Upper lobe of left lung (tissue), 4 donors: ENCODE results near the gene SLC12A2.

Experiments used
- CTCF ChIP-seq, 6 experiments: fragments of 450-650 bp in 4 of 6; fragments of 200-600 bp in 2 of 6; sonication (generic) in 2 of 6; IDR thresholded peaks; one replicate each; pipeline ENCODE4 v1.5.1; 2016 to 2019; ENCODE audit warnings: antibody characterized with exemption in 6 of 6
- EP300 ChIP-seq, 4 donors: sonication (generic); formaldehyde crosslinking; IDR thresholded peaks; one replicate each; pipeline ENCODE4 v1.5.1; 2017; ENCODE audit warnings: antibody characterized with exemption in 4 of 4, control low read depth in 2 of 4
- POLR2A ChIP-seq, 4 donors: fragments of 450-650 bp; IDR thresholded peaks; one replicate each; pipeline ENCODE4 v1.5.1; 2016 to 2017; ENCODE audit warnings: antibody characterized with exemption in 4 of 4, mild to moderate bottlenecking in 2 of 4
- POLR2AphosphoS5 ChIP-seq, 2 donors: sonication (generic); formaldehyde crosslinking; IDR thresholded peaks; one replicate each; pipeline ENCODE4 v1.5.1; 2017; ENCODE audit warnings: antibody characterized with exemption in 2 of 2

DNA sequence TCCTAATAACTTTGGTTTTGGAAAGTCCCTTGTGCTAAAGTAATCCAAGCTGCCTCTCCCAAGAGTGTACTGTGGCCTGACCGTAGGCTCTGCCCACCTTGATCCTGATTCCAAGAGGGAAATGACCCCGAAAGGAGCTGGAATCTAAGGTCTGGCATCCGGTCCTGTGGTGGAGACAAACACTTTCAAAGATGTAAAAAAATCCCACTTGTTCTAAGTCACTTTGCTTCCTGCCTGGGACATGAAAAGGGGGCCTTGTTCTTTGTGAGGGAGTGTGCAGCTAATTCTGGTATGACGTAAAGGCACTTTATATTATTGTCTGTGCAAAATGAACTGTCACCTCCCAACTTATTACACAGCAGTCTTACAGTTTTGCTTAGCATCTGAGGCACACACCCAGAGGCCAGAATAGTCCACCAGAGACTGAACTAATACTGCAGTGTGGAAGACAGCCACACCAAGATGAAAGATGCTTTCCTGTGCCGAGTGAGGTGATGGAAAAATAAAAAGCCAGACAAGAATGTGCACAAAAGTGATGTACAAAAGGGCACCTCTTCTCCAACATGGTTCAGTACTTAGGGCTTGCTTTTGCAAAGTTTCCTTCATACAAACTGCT, 128.7 kb downstream of the SLC12A2 start:
- TF ChIP-seq CTCF (IDR thresholded peaks at IDR 0.05) (no peak), POLR2A (IDR thresholded peaks at IDR 0.05) (no peak), POLR2AphosphoS5 (IDR thresholded peaks at IDR 0.05) (no peak), EP300 (IDR thresholded peaks at IDR 0.05) (no peak)
